Liver (tissue), 9 donors: ENCODE data around the gene ACER2. TPM values are rescaled to one million over a fixed set of nuclear protein-coding genes. Genes with fewer than 3 reads are reported as not detected.

ENCODE experiments used
- DNase-seq: peaks from one replicate; pipeline ENCODE4 v3.0.0-alpha.2; 2017; ENCODE audit warnings: low spot score
- H3K27ac ChIP-seq, 2 donors: one replicate each; pipeline ENCODE4 v1.7.0; 2013; ENCODE audit warnings: inconsistent platforms in 2 of 2, low read length in 2 of 2, control low read depth in 1 of 2, low read depth in 1 of 2, mild to moderate bottlenecking in 1 of 2
- H3K27me3 ChIP-seq, 4 donors: one replicate each; pipeline versions ENCODE4 v1.6.1 to v1.7.0; 2013; ENCODE audit warnings: low read length in 3 of 4, inconsistent platforms in 1 of 4, mild to moderate bottlenecking in 1 of 4, moderate library complexity in 1 of 4; ENCODE audit not compliant: control insufficient read depth in 4 of 4, insufficient read depth in 4 of 4
- H3K36me3 ChIP-seq, 4 donors: one replicate each; pipeline versions ENCODE4 v1.6.1 to v1.7.0; 2013; ENCODE audit warnings: low read length in 3 of 4, mild to moderate bottlenecking in 3 of 4, low read depth in 1 of 4, moderate library complexity in 1 of 4; ENCODE audit not compliant: control insufficient read depth in 4 of 4, insufficient read depth in 3 of 4
- H3K4me1 ChIP-seq, 4 donors: one replicate each; pipeline versions ENCODE4 v1.6.1 to v1.7.0; 2013; ENCODE audit warnings: low read length in 3 of 4, mild to moderate bottlenecking in 3 of 4, moderate library complexity in 1 of 4; ENCODE audit not compliant: control insufficient read depth in 4 of 4, insufficient read depth in 4 of 4
- H3K4me3 ChIP-seq, 3 donors: one replicate each; pipeline versions ENCODE4 v1.6.1 to v1.7.0; 2013; ENCODE audit warnings: low read length in 3 of 3, control low read depth in 1 of 3, low read depth in 1 of 3, mild to moderate bottlenecking in 1 of 3
- H3K9ac ChIP-seq, 2 donors: one replicate each; pipeline ENCODE4 v1.7.0; 2013; ENCODE audit warnings: low read length in 2 of 2, mild to moderate bottlenecking in 2 of 2, moderate library complexity in 2 of 2, control low read depth in 1 of 2, low read depth in 1 of 2
- H3K9me3 ChIP-seq, 4 donors: one replicate each; pipeline versions ENCODE4 v1.6.1 to v1.7.0; 2013; ENCODE audit warnings: low read length in 3 of 4; ENCODE audit not compliant: control insufficient read depth in 4 of 4
- ATF3 ChIP-seq: IDR thresholded peaks from 2 replicates; pipeline ENCODE4 v1.6.1; 2016; ENCODE audit warnings: antibody characterized with exemption
- EGR1 ChIP-seq, 2 donors: IDR thresholded peaks; 2 replicates each; pipeline ENCODE4 v1.6.1; 2016 to 2018; ENCODE audit warnings: antibody characterized with exemption in 2 of 2, low read depth in 2 of 2
- FOXA1 ChIP-seq: IDR thresholded peaks from 2 replicates; pipeline ENCODE4 v1.6.1; 2016; ENCODE audit warnings: antibody characterized with exemption
- FOXA2 ChIP-seq: IDR thresholded peaks from 2 replicates; pipeline ENCODE4 v1.6.1; 2016; ENCODE audit warnings: antibody characterized with exemption
- GABPA ChIP-seq, 2 donors: IDR thresholded peaks in 1 of 2; conservative IDR thresholded peaks in 1 of 2; 2 replicates each; pipeline ENCODE4 v1.6.1; 2016; ENCODE audit warnings: antibody characterized with exemption in 2 of 2, mild to moderate bottlenecking in 1 of 2, moderate library complexity in 1 of 2
- HNF4A ChIP-seq, 2 donors: conservative IDR thresholded peaks; 2 replicates each; pipeline ENCODE4 v1.6.1; 2016; ENCODE audit warnings: antibody characterized with exemption in 2 of 2, mild to moderate bottlenecking in 2 of 2
- HNF4G ChIP-seq: IDR thresholded peaks from 2 replicates; pipeline ENCODE4 v1.6.1; 2016; ENCODE audit warnings: antibody characterized with exemption
- JUND ChIP-seq, 2 donors: IDR thresholded peaks; 2 replicates each; pipeline ENCODE4 v1.6.1; 2016; ENCODE audit warnings: antibody characterized with exemption in 2 of 2
- NR2F2 ChIP-seq: IDR thresholded peaks from 2 replicates; pipeline ENCODE4 v1.6.1; 2016; ENCODE audit warnings: antibody characterized with exemption
- RAD21 ChIP-seq, 2 donors: IDR thresholded peaks; 2 replicates each; pipeline ENCODE4 v1.6.1; 2016; ENCODE audit warnings: antibody characterized with exemption in 2 of 2, mild to moderate bottlenecking in 2 of 2
- REST ChIP-seq: IDR thresholded peaks from 2 replicates; pipeline ENCODE4 v1.6.1; 2016; ENCODE audit warnings: antibody characterized with exemption, mild to moderate bottlenecking
- RXRA ChIP-seq, 2 donors: IDR thresholded peaks; 2 replicates each; pipeline ENCODE4 v1.6.1; 2017 to 2018; ENCODE audit warnings: antibody characterized with exemption in 2 of 2, mild to moderate bottlenecking in 1 of 2
- SP1 ChIP-seq: IDR thresholded peaks from 2 replicates; pipeline ENCODE4 v1.6.1; 2018; ENCODE audit warnings: antibody characterized with exemption, mild to moderate bottlenecking
- TAF1 ChIP-seq: conservative IDR thresholded peaks from 2 replicates; pipeline ENCODE4 v1.6.1; 2016; ENCODE audit warnings: antibody characterized with exemption, mild to moderate bottlenecking
- YY1 ChIP-seq: IDR thresholded peaks from 2 replicates; pipeline ENCODE4 v1.6.1; 2016; ENCODE audit warnings: antibody characterized with exemption, mild to moderate bottlenecking
- WGBS: extraction: QIAGEN DNeasy Blood & Tissue Kit; methylation state at CpG from one replicate; pipeline ENCODE4 v1.1.7; 2013; 5-methylcytosine and 5-hydroxymethylcytosine counted together
- polyA plus RNA-seq, 2 donors: library from polyadenylated mRNA; stranded (reverse) in 1 of 2; unstranded in 1 of 2; fragments of 200-250 nt in 1 of 2; fragments of >200 nt in 1 of 2; fragmentation: Nextera tagmentation in 1 of 2; extraction: Ambion mirVana in 1 of 2; gene quantifications; one replicate each; pipeline versions ENCODE4 v1.2.1 to v1.2.3, GENCODE V29; 2013 to 2015
- total RNA-seq, 2 donors: library from RNA; depleted of rRNA; stranded (reverse); fragments of >200 nt; gene quantifications; one replicate each; pipeline ENCODE4 v1.2.3, GENCODE V29; 2014
- TF ChIP-seq, protein P1 (sequence below): IDR thresholded peaks from 2 replicates; pipeline ENCODE4 v1.6.1; 2016; ENCODE audit warnings: antibody characterized with exemption
- TF ChIP-seq, protein P2 (sequence below): IDR thresholded peaks from 2 replicates; pipeline ENCODE4 v1.6.1; 2016; ENCODE audit warnings: antibody characterized with exemption
- TF ChIP-seq, protein P3 (sequence below): fragments of 150-350 bp; IDR thresholded peaks from 2 replicates; pipeline ENCODE4 v1.5.1; 2017; ENCODE audit warnings: improper control_type of control experiment, low read depth, low read length; ENCODE audit not compliant: missing input control
- donor health status: healthy.
- donor health status: healthy.
- donor health status: healthy.
- donor health status: healthy.
- donor health status: healthy.

Gene ACER2
- total and polyA plus RNA-seq, 4 donors, result 0.47 to 4.0 (median 1.9) TPM

GRCh38 chr9:19451240-19452087, 42.7 kb downstream of the ACER2 start:
- TF ChIP-seq, protein P1, sequence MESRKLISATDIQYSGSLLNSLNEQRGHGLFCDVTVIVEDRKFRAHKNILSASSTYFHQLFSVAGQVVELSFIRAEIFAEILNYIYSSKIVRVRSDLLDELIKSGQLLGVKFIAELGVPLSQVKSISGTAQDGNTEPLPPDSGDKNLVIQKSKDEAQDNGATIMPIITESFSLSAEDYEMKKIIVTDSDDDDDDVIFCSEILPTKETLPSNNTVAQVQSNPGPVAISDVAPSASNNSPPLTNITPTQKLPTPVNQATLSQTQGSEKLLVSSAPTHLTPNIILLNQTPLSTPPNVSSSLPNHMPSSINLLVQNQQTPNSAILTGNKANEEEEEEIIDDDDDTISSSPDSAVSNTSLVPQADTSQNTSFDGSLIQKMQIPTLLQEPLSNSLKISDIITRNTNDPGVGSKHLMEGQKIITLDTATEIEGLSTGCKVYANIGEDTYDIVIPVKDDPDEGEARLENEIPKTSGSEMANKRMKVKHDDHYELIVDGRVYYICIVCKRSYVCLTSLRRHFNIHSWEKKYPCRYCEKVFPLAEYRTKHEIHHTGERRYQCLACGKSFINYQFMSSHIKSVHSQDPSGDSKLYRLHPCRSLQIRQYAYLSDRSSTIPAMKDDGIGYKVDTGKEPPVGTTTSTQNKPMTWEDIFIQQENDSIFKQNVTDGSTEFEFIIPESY, result no peak
- TF ChIP-seq, protein P2, sequence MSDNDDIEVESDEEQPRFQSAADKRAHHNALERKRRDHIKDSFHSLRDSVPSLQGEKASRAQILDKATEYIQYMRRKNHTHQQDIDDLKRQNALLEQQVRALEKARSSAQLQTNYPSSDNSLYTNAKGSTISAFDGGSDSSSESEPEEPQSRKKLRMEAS, result no peak
- TF ChIP-seq FOXA2 (no peak), NR2F2 (no peak), YY1 (no peak), EGR1 (IDR thresholded peaks at IDR 0.05; ENCODE audit: low read depth in 2 of 2) (no peak), RAD21 (IDR thresholded peaks at IDR 0.05) (no peak), HNF4G (no peak), SP1 (no peak), GABPA (IDR thresholded peaks at IDR 0.05 in 1 of 2, conservative IDR thresholded peaks at IDR 0.05 in 1 of 2) (no peak)
- H3K27ac ChIP-seq, result no peak overlapping the region
- H3K9me3 ChIP-seq, result no peaks in the 10 kb centered on the region
- peaks cover 0 to 2% (median 0%) of the 10 kb centered on the region in 4 donors for H3K36me3 ChIP-seq
- 89% methylated on average over 9 of the region's 9 CpGs for WGBS
- H3K4me3 ChIP-seq, result no peak overlapping the region
- H3K9ac ChIP-seq, result no peak overlapping the region
- no peaks in the 10 kb centered on the region for H3K4me1 ChIP-seq
- no peaks in the 10 kb centered on the region for H3K27me3 ChIP-seq
- DNase-seq, result no peak

DNA sequence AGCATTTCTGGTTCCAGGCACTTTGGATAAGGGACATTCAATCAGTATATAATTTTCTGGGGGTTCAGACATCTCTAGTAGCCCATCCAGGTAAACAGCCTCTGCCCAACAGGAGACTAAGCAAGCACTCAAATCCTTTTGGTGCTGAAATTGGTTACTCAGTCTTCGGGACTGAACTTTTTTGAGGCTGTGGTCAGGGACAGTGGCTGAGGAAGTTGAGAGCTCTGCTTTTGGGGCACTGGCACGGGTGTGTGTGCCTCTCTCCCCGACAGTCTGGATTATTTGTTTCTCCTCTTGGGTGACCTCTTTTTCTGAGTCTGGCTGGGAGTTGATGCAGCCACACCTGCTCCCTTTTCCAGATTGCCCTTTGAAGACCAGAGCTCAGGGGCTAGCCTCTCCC, 47.6 kb downstream of the ACER2 start:
- peaks cover 0 to 7% (median 1%) of the 10 kb centered on the region in 4 donors for H3K4me1 ChIP-seq
- no peak for DNase-seq
- WGBS, result 40% methylated on average over 3 of the region's 3 CpGs
- no peak overlapping the region for H3K4me3 ChIP-seq
- no peak overlapping the region for H3K9ac ChIP-seq
- no peaks in the 10 kb centered on the region for H3K9me3 ChIP-seq
- H3K27ac ChIP-seq, result no peak overlapping the region
- peaks cover 0 to 2% (median 0%) of the 10 kb centered on the region in 4 donors for H3K36me3 ChIP-seq
- H3K27me3 ChIP-seq, result no peaks in the 10 kb centered on the region
- TF ChIP-seq NR2F2 (no peak), RXRA (IDR thresholded peaks at IDR 0.05) (no peak), TAF1 (no peak), HNF4A (conservative IDR thresholded peaks at IDR 0.05) (no peak), FOXA2 (no peak), ATF3 (no peak), YY1 (no peak), FOXA1 (no peak), SP1 (no peak), HNF4G (no peak), REST (no peak), RAD21 (IDR thresholded peaks at IDR 0.05) (no peak), EGR1 (IDR thresholded peaks at IDR 0.05; ENCODE audit: low read depth in 2 of 2) (no peak), JUND (IDR thresholded peaks at IDR 0.05) (no peak)
- TF ChIP-seq, protein P2, result no peak
- TF ChIP-seq, protein P3, sequence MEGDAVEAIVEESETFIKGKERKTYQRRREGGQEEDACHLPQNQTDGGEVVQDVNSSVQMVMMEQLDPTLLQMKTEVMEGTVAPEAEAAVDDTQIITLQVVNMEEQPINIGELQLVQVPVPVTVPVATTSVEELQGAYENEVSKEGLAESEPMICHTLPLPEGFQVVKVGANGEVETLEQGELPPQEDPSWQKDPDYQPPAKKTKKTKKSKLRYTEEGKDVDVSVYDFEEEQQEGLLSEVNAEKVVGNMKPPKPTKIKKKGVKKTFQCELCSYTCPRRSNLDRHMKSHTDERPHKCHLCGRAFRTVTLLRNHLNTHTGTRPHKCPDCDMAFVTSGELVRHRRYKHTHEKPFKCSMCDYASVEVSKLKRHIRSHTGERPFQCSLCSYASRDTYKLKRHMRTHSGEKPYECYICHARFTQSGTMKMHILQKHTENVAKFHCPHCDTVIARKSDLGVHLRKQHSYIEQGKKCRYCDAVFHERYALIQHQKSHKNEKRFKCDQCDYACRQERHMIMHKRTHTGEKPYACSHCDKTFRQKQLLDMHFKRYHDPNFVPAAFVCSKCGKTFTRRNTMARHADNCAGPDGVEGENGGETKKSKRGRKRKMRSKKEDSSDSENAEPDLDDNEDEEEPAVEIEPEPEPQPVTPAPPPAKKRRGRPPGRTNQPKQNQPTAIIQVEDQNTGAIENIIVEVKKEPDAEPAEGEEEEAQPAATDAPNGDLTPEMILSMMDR, result no peak
- TF ChIP-seq, protein P1, result no peak
